Measurements from ENCODE around the gene KCP. TPM values are rescaled to one million over a fixed set of nuclear protein-coding genes. Genes with fewer than 3 reads are reported as not detected.

The KCP gene
- total RNA-seq, 1 experiment from 2014 or later = 0.68 TPM

- Mint-ChIP-seq H3K4me3 (ENCODE audit: unreplicated experiment) (no peak overlapping the region), H3K27ac (ENCODE audit: low read depth, unreplicated experiment) (no peak overlapping the region), H3K9me3 (ENCODE audit: unreplicated experiment) (no peaks in the 10 kb centered on the region), H3K27me3 (ENCODE audit: insufficient read depth, unreplicated experiment) (no peaks in the 10 kb centered on the region), H3K4me1 (ENCODE audit: insufficient read depth, unreplicated experiment) (no peaks in the 10 kb centered on the region), H3K36me3 (ENCODE audit: insufficient read depth, unreplicated experiment) (no peaks in the 10 kb centered on the region)
- POLR2A ChIA-PET = no interaction called here
- BruUV-seq (replicated peaks) = no TSS peak
- CTCF ChIA-PET = interaction anchor here (0.7 to 1.1 kb wide), 2 partner anchors 18 to 40 kb away, joined by 3 to 5 read pairs; no protein-coding TSS in a partner anchor
- DNase-seq (ENCODE audit: unreplicated experiment) = peak; percentile 47
- TF ChIP-seq CTCF (IDR thresholded peaks at IDR 0.05; ENCODE audit: unreplicated experiment) = peak; percentile 74
- intact Hi-C loops (cut with micrococcal nuclease) = no loop called here
Measured at GRCh38 chr7:128841921-128842673, 68.4 kb downstream of the KCP start.

- no peaks in the 10 kb centered on the region for H3K9me3 Mint-ChIP-seq (ENCODE audit: unreplicated experiment)
- no peak for TF ChIP-seq CTCF (IDR thresholded peaks at IDR 0.05; ENCODE audit: unreplicated experiment)
- H3K4me1 Mint-ChIP-seq (ENCODE audit: insufficient read depth, unreplicated experiment) = no peaks in the 10 kb centered on the region
- no TSS peak for BruUV-seq (replicated peaks)
- intact Hi-C loops (cut with micrococcal nuclease) = no loop called here
- no peak overlapping the region for H3K27ac Mint-ChIP-seq (ENCODE audit: low read depth, unreplicated experiment)
- CTCF ChIA-PET = no interaction called here
- no peaks in the 10 kb centered on the region for H3K27me3 Mint-ChIP-seq (ENCODE audit: insufficient read depth, unreplicated experiment)
- H3K4me3 Mint-ChIP-seq (ENCODE audit: unreplicated experiment) = no peak overlapping the region
- DNase-seq (ENCODE audit: unreplicated experiment) = no peak
- no peaks in the 10 kb centered on the region for H3K36me3 Mint-ChIP-seq (ENCODE audit: insufficient read depth, unreplicated experiment)
- POLR2A ChIA-PET = no interaction called here
Measured at GRCh38 chr7:128841171-128841690, 69.3 kb downstream of the KCP start.

- Mint-ChIP-seq H3K27me3 (ENCODE audit: insufficient read depth, unreplicated experiment) (no peaks in the 10 kb centered on the region), H3K9me3 (ENCODE audit: unreplicated experiment) (no peaks in the 10 kb centered on the region), H3K36me3 (ENCODE audit: insufficient read depth, unreplicated experiment) (no peaks in the 10 kb centered on the region), H3K4me3 (ENCODE audit: unreplicated experiment) (no peak overlapping the region), H3K27ac (ENCODE audit: low read depth, unreplicated experiment) (no peak overlapping the region), H3K4me1 (ENCODE audit: insufficient read depth, unreplicated experiment) (no peaks in the 10 kb centered on the region)
- no TSS peak for BruUV-seq (replicated peaks)
- intact Hi-C loops (cut with micrococcal nuclease) = no loop called here
- no peak for DNase-seq (ENCODE audit: unreplicated experiment)
- ChIA-PET POLR2A (no interaction called here), CTCF (interaction anchor here (0.5 to 1.3 kb wide), 3 partner anchors 22 to 388 kb away, joined by 3 to 4 read pairs (median 4); partner anchors contain the start of gene ATP6V1F)
- no peak for TF ChIP-seq CTCF (IDR thresholded peaks at IDR 0.05; ENCODE audit: unreplicated experiment)
Measured at GRCh38 chr7:128840326-128841170, 70.0 kb downstream of the KCP start.

- no peak for TF ChIP-seq CTCF (IDR thresholded peaks at IDR 0.05; ENCODE audit: unreplicated experiment)
- CTCF ChIA-PET = interaction anchor here (0.5 to 1.3 kb wide), 2 partner anchors 23 to 387 kb away, joined by 3 to 4 read pairs; partner anchors contain the start of gene ATP6V1F
- H3K27ac Mint-ChIP-seq (ENCODE audit: low read depth, unreplicated experiment) = no peak overlapping the region
Measured at GRCh38 chr7:128839751-128840177, 70.7 kb downstream of the KCP start.

More at GRCh38 chr7:128839751-128840177, 70.7 kb downstream of the KCP start:
- BruUV-seq (replicated peaks) = no TSS peak
- H3K9me3 Mint-ChIP-seq (ENCODE audit: unreplicated experiment) = no peaks in the 10 kb centered on the region
- H3K27me3 Mint-ChIP-seq (ENCODE audit: insufficient read depth, unreplicated experiment) = no peaks in the 10 kb centered on the region
- no peak overlapping the region for H3K4me3 Mint-ChIP-seq (ENCODE audit: unreplicated experiment)
- H3K4me1 Mint-ChIP-seq (ENCODE audit: insufficient read depth, unreplicated experiment) = no peaks in the 10 kb centered on the region
- H3K36me3 Mint-ChIP-seq (ENCODE audit: insufficient read depth, unreplicated experiment) = no peaks in the 10 kb centered on the region
- DNase-seq (ENCODE audit: unreplicated experiment) = no peak
- intact Hi-C loops (cut with micrococcal nuclease) = no loop called here
- POLR2A ChIA-PET = no interaction called here
